ENCODE measurements around the gene LFNG.

The LFNG gene

DNA sequence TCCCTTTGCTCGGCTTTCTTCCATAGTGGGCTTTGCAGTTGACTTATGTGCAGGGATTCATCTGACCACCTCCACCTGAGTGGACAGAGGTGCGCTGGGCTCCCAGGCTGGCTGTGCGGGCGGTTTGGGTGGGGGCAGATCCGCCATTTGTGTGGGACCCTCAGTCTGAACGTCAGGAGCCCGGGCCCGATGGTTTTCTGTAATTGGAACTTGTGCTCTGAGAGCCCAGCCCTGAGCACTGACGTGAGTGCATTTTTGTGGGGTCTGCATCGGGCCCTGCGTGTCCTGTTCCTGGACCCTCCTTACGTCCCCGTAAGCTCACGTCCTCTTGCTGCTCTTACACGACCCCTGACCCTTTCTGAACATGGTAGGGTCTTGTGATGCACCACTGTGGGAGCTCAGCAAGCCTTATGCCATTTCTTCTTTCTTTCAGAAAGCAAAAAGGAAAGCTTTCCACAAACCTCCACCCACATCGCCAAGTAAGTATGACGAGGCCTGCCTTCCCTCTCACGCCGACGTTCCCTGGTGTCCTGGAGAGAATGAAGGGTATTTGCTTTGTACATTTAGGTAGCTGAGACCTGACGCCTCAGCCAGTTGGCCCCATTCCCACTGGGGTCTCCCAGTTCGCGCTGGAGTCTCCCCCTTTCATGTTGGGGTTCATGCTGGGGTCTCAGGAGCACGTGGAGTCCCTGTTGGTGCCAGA is 49.1 kb downstream of the LFNG start:
- TF ChIP-seq, protein P1, sequence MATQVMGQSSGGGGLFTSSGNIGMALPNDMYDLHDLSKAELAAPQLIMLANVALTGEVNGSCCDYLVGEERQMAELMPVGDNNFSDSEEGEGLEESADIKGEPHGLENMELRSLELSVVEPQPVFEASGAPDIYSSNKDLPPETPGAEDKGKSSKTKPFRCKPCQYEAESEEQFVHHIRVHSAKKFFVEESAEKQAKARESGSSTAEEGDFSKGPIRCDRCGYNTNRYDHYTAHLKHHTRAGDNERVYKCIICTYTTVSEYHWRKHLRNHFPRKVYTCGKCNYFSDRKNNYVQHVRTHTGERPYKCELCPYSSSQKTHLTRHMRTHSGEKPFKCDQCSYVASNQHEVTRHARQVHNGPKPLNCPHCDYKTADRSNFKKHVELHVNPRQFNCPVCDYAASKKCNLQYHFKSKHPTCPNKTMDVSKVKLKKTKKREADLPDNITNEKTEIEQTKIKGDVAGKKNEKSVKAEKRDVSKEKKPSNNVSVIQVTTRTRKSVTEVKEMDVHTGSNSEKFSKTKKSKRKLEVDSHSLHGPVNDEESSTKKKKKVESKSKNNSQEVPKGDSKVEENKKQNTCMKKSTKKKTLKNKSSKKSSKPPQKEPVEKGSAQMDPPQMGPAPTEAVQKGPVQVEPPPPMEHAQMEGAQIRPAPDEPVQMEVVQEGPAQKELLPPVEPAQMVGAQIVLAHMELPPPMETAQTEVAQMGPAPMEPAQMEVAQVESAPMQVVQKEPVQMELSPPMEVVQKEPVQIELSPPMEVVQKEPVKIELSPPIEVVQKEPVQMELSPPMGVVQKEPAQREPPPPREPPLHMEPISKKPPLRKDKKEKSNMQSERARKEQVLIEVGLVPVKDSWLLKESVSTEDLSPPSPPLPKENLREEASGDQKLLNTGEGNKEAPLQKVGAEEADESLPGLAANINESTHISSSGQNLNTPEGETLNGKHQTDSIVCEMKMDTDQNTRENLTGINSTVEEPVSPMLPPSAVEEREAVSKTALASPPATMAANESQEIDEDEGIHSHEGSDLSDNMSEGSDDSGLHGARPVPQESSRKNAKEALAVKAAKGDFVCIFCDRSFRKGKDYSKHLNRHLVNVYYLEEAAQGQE (IDR thresholded peaks at IDR 0.05; ENCODE audit: insufficient read depth in 1 of 2, low read depth in 2 of 2, low read length in 2 of 2), result no peak

DNA sequence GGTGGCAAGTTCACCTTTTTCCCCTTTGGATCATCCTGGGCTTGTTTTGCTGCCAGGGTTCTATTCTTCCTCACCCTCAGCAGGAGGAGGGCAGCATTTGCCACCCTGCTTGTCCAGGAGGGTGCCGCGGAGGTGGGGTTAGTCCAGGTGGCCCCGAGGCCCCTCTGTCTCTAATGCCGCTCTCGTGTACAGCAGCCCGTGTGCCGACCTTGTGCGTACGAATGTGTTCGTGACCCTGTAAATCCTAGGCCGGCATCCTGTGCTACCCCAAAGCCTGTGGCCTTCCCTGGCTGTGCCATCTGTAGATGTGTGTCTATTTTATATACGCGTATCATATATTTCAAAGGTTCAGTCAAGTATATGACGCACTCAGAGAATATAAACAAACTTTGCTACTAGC is 49.8 kb downstream of the LFNG start:
- TF ChIP-seq TAF1 (IDR thresholded peaks at IDR 0.05; ENCODE audit: borderline replicate concordance, insufficient read depth, low read length), result no peak
- no peak for TF ChIP-seq POLR2AphosphoS5 (IDR thresholded peaks at IDR 0.05; ENCODE audit: low read depth, low read length)
- no peak for TF ChIP-seq SIN3A (IDR thresholded peaks at IDR 0.05; ENCODE audit: borderline replicate concordance, insufficient read depth, low read length)
- no peak for TF ChIP-seq FOXP2 (optimal IDR thresholded peaks at IDR 0.05; ENCODE audit: borderline replicate concordance, extremely low read depth, extremely low read length, insufficient read depth)
- TF ChIP-seq, protein P1 (IDR thresholded peaks at IDR 0.05; ENCODE audit: insufficient read depth in 1 of 2, low read depth in 2 of 2, low read length in 2 of 2), result no peak

DNA sequence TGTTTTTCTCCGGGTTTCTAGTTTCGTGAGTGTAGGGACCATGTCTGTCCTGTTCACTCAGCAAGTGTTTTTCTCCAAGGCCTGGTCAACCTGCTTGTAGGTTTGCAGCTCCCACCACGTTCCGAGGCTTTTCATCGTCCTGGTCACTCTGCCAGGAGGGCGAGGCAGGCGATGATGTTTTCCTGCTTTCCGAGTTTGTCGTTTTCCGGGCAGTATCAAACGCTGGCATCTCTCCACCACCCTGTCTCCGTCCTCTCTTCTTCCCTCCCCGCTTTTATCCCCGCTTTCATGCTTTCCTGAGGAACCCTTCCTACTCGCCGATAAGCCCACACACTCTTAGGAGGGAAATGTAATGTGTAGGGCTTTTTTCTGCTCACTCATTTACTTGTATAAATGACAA is 50.4 kb downstream of the LFNG start:
- no peak for TF ChIP-seq TAF1 (IDR thresholded peaks at IDR 0.05; ENCODE audit: borderline replicate concordance, insufficient read depth, low read length)
- no peak for TF ChIP-seq SIN3A (IDR thresholded peaks at IDR 0.05; ENCODE audit: borderline replicate concordance, insufficient read depth, low read length)
- TF ChIP-seq FOXP2 (optimal IDR thresholded peaks at IDR 0.05; ENCODE audit: borderline replicate concordance, extremely low read depth, extremely low read length, insufficient read depth), result no peak
- TF ChIP-seq, protein P1 (IDR thresholded peaks at IDR 0.05; ENCODE audit: insufficient read depth in 1 of 2, low read depth in 2 of 2, low read length in 2 of 2), result no peak
- no peak for TF ChIP-seq POLR2AphosphoS5 (IDR thresholded peaks at IDR 0.05; ENCODE audit: low read depth, low read length)

DNA sequence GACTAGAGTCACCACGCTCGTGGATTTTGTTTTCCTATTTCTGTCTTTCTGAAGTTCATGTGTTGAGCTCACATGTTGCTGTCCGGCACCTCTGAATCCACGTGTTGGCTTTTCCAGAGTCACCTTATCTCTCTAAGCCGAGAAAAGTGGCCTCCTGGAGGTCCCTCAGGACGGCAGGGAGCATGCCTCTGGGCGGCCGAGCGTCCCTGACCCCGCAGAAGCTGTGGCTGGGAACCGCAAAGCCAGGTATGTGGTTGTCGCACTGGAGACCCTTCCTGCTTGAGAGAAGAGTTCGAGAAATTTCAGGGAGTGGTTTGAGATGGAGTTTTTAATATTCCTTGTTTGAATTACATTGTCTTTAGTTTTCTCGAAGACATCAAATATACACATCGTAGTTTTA is 51.8 kb downstream of the LFNG start:
- no peak for TF ChIP-seq FOXP2 (optimal IDR thresholded peaks at IDR 0.05; ENCODE audit: borderline replicate concordance, extremely low read depth, extremely low read length, insufficient read depth)
- TF ChIP-seq SIN3A (IDR thresholded peaks at IDR 0.05; ENCODE audit: borderline replicate concordance, insufficient read depth, low read length), result no peak
- TF ChIP-seq, protein P1 (IDR thresholded peaks at IDR 0.05; ENCODE audit: insufficient read depth in 1 of 2, low read depth in 2 of 2, low read length in 2 of 2), result no peak
- TF ChIP-seq TAF1 (IDR thresholded peaks at IDR 0.05; ENCODE audit: borderline replicate concordance, insufficient read depth, low read length), result no peak
- no peak for TF ChIP-seq POLR2AphosphoS5 (IDR thresholded peaks at IDR 0.05; ENCODE audit: low read depth, low read length)
